Panc1 (cell line): ENCODE data around the gene MACO1.

Source experiments
- POLR2AphosphoS5 ChIP-seq: IDR thresholded peaks from 2 replicates; pipeline ENCODE4 v1.6.1; 2012; ENCODE audit warnings: mild to moderate bottlenecking, low read depth, low read length, moderate library complexity
- TF ChIP-seq, protein P1 (sequence below): fragments of 450-650 bp; IDR thresholded peaks from 2 replicates; pipeline ENCODE4 v1.5.1; 2017; ENCODE audit warnings: mild to moderate bottlenecking
- TF ChIP-seq, protein P2 (sequence below), 2 experiments: IDR thresholded peaks; 2 replicates each; pipeline ENCODE4 v1.6.1; 2011 to 2012; ENCODE audit warnings: low read depth in 2 of 2, control low read depth in 1 of 2, low read length in 1 of 2, mild to moderate bottlenecking in 1 of 2, moderate library complexity in 1 of 2; ENCODE audit not compliant: insufficient read depth in 1 of 2

- TF ChIP-seq, protein P1, sequence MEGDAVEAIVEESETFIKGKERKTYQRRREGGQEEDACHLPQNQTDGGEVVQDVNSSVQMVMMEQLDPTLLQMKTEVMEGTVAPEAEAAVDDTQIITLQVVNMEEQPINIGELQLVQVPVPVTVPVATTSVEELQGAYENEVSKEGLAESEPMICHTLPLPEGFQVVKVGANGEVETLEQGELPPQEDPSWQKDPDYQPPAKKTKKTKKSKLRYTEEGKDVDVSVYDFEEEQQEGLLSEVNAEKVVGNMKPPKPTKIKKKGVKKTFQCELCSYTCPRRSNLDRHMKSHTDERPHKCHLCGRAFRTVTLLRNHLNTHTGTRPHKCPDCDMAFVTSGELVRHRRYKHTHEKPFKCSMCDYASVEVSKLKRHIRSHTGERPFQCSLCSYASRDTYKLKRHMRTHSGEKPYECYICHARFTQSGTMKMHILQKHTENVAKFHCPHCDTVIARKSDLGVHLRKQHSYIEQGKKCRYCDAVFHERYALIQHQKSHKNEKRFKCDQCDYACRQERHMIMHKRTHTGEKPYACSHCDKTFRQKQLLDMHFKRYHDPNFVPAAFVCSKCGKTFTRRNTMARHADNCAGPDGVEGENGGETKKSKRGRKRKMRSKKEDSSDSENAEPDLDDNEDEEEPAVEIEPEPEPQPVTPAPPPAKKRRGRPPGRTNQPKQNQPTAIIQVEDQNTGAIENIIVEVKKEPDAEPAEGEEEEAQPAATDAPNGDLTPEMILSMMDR: no peak
- TF ChIP-seq, protein P2, sequence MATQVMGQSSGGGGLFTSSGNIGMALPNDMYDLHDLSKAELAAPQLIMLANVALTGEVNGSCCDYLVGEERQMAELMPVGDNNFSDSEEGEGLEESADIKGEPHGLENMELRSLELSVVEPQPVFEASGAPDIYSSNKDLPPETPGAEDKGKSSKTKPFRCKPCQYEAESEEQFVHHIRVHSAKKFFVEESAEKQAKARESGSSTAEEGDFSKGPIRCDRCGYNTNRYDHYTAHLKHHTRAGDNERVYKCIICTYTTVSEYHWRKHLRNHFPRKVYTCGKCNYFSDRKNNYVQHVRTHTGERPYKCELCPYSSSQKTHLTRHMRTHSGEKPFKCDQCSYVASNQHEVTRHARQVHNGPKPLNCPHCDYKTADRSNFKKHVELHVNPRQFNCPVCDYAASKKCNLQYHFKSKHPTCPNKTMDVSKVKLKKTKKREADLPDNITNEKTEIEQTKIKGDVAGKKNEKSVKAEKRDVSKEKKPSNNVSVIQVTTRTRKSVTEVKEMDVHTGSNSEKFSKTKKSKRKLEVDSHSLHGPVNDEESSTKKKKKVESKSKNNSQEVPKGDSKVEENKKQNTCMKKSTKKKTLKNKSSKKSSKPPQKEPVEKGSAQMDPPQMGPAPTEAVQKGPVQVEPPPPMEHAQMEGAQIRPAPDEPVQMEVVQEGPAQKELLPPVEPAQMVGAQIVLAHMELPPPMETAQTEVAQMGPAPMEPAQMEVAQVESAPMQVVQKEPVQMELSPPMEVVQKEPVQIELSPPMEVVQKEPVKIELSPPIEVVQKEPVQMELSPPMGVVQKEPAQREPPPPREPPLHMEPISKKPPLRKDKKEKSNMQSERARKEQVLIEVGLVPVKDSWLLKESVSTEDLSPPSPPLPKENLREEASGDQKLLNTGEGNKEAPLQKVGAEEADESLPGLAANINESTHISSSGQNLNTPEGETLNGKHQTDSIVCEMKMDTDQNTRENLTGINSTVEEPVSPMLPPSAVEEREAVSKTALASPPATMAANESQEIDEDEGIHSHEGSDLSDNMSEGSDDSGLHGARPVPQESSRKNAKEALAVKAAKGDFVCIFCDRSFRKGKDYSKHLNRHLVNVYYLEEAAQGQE (IDR thresholded peaks at IDR 0.05; ENCODE audit: insufficient read depth in 1 of 2, low read depth in 2 of 2, low read length in 1 of 2): no peak
- TF ChIP-seq POLR2AphosphoS5: no peak
Measured at GRCh38 chr1:25492323-25492722, 61.6 kb downstream of the MACO1 start.
